ENCODE results near the gene UBE2Q2.
"Not testable (repeated sequence)": the region's sequence is repeated elsewhere in the genome, so short reads cannot be mapped to it uniquely, and the experiment has no call there.

Gene UBE2Q2

DNA sequence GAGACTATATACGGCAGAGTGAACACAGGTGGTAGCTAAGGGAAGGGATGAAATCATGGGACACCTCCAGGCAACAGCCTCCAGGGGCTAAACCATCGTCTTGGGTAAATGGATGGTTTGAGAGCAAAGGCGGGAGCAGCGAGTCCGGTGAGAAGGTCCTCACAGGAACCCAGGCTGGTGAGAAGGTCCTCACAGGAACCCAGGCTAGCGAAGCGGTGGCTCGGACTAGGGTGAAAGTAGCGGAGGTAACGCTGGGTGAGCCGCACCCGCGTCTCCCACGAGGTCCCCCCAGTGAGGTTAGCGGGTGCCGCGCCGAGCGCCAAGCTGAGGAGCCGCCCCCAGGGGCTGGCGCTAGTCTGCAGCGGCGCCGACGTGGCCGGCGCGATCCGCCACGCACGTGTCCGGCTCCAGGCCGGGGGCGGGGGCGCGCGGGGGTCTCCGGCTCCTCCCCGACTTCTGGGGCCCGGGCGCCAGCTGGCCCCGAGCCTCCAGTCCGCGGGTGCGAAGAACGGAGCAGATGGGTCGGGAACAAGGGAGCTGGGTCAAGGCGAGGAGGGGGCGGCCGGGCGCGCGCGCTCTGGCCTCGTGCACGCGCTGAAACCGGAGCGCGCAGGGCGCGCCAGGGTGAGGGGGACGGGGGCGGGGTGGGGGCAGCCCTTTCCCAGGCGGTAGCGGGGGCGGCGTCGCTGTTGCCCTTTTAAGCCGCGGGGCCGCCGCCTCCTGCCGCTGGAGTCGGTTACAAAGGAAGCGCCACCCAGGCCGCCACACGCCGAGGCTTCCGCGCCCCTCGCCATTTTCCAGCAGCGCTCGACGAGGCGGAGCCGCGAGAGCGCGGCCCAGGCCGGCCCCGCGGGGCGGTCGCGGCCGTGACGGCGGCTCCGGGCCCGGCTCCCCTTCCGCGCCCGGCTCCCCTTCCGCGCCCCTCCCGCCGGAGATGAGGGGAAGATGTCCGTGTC, at the start of gene UBE2Q2:
Gene UBE2Q2 (plus strand): TSS at position 726 of the 956 bp plus-strand sequence. CDS start 220 bp downstream, at position 946.
- DNase-seq (ENCODE audit: low spot score) = peak; percentile 88

DNA sequence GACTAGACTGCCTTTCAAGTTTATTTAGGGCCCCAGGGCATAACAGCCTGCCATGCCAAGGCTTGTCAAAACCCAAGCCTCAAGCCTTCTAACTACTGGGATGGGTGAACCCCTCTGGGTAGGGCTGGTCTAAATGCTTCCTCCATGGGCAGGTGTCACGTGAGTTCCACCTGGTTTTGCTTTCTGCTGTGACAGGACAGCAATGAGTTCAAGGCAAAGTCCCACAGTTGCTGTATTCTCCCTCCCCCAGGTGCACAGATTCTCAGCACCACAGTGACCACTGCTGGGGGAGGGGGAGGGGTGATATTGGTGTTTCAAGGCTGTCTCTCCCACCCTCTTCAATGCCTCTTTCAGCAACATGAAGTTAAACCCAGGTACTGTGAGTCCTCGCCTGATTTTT, 46.9 kb upstream of the UBE2Q2 start:
- DNase-seq (ENCODE audit: low spot score) = no peak

DNA sequence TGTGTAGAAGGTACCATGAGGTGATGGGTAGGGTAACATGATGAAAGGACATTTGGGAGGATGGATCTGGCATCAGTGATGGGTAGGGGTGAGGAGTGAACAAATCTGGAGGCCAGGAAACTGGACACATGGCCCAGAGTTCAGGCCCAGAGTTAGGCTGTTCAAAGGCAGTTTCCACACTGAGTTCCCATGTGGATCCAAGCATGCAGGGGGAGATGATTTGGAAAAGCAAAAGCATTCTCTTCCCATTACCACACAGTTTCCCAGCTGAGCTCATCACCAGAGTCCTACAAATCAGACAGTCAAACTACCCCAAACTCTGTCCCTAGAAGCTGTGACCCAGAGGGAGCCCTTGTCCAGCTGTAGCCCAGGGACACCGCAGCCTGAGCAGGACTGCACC, 46.1 kb upstream of the UBE2Q2 start:
- not testable (repeated sequence) for DNase-seq (ENCODE audit: low spot score)

DNA sequence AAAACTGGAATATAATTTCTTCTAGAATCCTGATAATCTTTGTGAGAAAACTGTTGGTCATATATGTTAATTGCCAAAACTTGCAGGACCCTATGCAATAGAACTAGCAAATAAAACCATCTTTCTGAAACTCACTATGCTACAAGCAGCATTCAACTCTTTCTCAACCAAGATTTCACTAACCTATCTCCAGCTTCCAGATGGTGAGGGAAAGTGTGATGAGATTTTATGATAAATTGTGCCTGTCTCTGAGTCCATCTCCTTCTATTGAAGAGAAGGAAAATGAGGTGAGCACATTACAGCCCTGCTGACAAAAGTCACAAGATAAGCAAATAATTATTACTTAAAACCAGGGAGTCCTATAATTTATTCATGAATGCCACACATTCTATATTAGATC, 44.1 kb upstream of the UBE2Q2 start:
- DNase-seq (ENCODE audit: low spot score) = no peak

DNA sequence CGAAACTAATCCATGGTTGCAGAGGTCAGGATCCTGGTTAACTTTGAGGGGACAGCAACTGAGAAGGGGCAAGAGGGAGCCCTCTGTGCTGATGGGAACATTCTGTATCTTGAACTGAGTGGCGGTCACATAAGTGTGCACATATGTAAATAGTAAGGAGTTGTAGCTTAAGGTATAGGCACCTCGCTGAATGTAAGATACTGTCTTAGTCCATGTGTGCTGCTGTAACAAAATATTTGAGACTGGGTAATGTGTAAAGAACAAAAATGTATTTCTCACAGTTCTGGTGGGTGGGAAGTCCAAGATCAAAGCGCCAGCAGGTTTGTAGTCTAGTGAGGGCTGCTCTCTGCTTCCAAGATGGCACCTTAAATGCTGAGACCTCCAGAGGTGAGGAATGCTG, 42.8 kb upstream of the UBE2Q2 start:
- not testable (repeated sequence) for DNase-seq (ENCODE audit: low spot score)

DNA sequence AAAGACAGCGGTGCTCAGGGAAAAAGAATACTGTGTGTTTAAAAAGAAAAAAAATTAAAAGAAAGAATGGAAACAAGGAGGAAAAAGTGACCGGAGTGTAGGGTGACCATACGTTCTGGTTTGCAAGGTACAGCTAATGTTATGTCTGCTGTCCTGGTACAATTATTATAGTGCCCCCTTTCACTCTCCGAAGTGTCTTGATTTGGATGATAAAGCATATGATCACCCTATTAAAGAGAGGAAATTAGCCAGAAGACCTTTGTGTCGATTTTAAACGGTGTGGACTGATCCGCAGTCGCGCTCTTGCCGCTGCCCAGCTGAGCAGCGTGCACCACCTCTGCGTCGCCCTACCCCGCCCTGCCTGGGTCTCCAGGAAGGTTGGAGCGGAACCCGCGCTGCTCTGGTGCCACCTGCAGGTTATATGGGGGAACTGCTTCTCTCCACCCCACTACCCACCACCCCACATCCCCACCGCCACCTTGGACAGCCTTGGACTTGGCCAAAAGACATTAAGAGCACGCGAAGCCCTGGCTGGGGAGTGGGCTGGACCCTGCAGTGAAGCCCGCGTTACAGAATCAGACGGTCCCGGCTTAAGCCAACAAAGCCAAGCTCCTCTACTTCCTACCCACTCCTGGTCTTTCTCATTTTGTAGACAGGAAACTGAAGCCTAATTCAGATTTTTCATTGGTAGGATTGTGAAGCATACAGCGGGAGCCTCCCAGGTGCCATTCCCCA, 41.2 kb upstream of the UBE2Q2 start:
- peak; percentile 93 for DNase-seq (ENCODE audit: low spot score)

DNA sequence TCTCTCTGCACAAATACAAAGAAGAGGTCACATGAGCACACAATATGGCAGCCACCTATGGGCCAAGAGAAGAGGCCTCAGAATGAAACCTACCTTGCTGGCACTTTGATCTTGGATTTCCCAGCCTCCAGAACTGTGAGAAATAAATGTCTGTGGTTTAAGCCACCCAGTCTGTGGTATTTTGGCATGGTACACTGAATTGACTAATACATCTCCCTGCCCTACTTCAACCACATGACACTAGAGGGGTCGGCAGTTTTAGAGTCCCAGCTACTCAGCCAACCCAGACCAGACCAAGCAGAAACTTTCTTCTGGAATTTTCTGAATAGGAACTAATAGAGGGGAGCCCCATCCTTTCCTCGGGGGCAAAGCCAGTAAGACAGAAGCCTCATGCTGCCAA, 35.8 kb upstream of the UBE2Q2 start:
- DNase-seq (ENCODE audit: low spot score) = not testable (repeated sequence)

DNA sequence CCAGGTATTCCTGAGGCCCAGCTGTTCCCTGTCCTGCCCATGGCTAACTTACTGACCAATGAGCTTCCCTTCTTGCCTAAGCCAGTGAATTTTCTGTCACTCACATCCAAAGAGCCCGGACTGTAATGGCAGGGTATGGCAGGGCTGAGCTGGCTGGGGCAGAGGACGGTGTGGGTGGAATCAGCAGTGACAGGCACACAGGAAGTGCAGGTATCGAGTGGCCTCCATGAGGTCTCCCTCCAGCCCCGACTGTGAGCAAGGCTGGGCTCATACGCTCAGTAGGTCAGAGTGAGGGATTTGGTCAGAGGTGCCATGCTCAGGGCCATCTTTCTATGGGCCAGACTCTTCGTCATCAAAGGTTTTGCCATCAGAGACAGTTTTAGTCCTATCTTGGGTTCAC, 35.2 kb upstream of the UBE2Q2 start:
- DNase-seq (ENCODE audit: low spot score) = not testable (repeated sequence)

DNA sequence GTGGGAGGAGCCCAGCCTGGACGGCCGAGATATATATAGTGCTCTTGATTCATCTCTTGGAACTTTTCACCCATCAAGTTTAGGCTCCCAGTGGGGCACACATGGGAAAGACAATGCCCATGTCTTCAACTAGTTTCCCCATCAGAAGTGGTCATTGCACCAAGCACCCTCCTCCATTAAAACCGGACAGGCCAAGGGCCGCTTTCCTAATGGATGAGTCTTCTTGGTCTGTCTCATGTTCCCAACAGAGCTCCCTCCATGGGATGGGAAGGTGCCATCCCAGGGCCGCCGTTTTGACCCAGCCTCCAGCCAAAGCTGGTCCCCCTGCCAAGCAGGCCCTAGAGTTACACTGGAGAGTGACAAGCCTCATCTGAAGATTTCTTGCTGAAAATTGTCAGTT, 34.7 kb upstream of the UBE2Q2 start:
- no peak for DNase-seq (ENCODE audit: low spot score)

DNA sequence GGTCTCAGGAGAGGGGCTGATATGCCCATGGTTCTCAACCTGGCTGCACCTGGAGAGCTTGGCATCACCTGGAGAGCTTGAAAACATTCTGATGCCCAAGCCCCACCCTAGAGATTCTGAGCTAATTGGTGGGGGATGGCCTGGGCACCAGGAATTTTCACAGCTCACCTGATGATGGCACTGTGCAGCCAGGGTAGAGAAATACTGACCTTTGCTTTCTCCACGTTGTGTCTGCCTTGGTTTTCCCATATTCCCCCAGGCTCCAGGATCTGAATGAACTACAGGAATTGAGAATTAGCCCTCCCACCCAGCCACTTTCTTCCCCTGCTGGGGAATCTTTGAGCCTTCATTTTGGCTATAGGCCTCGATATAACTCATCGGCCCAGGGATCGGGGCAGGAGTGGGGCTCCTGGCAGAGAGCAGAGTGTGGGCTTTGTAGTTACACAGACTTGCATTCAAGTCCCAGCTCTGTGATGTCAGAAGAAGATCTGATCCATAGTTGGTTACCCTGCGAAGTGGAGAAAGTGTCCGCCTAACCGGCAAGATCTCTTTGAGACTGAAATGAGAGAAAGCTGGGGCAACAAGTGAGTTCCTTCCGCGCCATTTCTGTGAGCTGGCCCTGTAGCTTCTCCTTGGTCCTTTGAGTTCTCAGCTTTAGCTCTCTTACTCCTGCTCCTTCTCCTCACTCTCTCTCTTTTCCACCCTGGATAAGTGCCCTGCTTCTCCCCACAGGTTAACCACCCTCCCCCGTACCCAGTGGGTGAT, 33.1 kb upstream of the UBE2Q2 start:
- peak; percentile 34 for DNase-seq (ENCODE audit: low spot score)

DNA sequence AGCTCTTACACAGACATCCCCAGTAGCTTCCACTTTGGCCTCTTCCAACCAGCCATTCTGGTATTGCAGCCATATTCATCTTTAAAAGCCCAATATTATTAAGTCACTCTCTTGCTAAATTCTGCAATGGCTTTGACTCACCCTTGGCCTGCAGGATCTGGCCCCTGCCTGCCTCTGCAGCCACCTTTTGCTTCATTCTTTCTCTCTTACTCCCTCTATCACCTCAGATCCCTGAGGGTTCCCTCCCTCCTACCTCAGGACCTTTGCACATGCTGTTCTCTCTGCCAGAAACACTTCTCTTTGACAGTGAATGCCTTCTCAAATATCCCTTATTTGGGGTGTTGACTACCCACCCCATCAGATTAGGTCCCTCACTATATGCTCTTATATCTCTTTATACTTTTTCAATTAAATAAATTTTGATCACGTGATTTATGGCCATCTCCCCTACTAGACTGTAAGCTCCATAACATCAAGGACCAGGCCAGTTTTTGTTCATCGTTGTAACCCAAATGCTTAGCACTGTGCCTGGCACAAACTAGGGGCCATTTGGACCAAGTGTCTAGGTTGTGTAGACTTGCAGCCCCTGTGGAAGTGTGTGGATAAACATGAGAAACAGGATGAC, 32.3 kb upstream of the UBE2Q2 start:
- no peak for DNase-seq (ENCODE audit: low spot score)

DNA sequence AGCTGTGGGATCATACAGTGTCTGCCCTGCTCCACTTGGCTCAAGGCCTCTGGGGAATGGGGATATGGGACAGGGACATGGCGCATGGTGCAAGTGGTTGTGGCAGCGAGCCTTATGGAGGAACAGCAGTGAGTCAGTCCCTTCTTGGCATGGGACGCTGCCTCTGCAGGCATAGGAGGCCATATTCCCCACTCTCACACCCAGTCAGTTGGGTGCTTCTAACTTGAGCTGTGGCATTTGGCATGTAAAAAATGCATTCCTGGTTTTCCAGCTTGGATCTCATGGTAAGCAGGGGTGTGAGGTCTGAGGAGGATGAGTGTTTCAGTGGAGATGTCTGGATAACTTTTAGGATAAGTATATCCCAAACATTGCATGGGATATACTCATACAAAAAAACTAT, 31.6 kb upstream of the UBE2Q2 start:
- DNase-seq (ENCODE audit: low spot score) = no peak

DNA sequence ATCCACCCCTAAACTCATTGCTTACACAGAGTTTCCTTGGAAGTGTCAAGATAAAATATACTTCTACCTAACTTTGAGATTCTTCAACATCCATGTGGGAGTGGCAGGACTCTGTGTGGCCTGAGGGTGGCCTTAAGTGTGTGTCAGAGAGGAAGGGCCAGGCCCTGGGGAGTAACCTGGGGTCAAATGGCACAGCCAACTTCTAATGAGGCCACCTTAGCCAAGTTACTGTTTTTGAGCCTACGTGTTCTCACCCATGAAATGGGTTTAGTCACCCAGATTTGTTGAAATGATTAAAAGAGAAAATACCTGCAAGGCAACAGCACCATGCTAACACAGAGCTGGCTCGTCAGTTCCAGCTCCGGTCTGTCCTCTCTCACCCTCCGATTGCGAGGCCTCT, 28.5 kb upstream of the UBE2Q2 start:
- DNase-seq (ENCODE audit: low spot score) = no peak

DNA sequence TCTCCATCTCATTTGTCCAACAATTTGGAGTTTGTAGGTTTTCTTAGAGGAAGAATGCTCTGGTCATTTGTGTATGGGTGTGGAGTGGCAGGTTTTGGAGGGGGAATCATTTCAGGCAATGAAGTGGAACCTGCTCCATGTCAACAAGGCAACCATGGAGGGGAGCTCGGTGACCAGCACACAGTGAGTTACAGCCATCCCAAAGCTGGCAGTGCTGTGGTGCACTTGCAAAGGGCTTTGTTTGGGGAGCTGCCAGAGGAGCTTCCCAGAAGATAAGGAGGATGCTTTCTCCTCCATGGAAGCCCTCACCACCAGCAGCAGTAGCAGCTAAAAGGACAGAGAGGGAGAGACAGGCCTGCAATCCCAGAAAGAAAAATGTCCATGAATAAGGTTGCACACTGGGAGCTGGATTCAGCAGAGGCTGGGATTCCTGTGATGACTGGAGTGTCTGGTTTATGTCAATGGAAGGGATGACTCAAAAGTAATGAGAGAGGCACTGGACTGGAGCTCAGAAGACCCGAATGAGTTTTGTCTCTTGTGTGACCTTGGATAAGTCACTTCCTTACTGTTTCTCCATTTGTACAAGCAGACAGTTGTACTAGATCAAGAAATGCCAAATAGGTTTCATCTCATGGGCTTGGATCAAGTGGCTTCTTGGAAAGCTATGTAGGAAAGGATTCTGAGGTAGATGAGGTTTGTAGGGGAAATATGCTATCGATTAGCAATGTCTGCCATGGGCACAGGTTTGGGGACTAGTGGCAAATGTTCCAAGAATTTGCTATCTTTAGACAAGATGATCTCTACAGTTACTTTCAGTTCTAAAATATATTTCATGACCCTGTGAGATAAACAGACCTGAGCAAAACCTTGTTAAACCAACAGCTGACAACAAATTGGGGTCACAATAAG, 27.2 kb upstream of the UBE2Q2 start:
- DNase-seq (ENCODE audit: low spot score) = no peak

DNA sequence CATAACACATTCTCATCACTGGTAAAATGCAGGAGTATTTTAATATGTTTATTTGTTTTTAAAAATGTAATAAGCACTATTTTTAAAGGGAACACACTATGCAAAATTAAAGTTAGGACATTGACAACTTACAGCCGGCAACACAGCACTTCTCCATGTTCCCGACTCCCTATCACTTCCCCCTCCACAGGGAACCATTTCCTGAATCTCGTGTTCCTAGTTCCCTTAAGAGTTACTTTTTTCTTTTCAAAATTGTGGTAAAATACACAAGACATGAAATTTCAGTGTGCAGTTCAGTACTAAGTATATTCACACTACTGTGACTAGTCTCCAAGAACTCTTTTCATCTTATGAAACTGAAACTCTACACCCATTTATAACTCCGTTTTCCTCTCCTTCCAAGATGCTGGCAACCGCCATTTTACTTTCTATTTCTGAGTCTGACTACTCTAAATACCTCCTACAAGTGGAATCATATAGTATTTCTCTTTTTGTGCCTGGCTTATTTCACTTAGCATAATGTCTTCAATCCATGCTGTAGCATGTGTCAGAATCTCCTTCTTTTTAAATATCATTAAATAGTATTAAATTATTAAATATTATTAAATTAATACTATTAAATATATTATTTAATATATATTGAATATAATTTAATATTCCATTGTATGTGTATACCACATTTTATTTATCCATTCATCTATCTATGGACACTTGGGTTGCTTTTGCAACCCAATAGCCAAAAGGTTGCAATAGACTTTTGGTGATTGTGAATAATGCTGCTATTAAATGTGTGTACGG, 25.9 kb upstream of the UBE2Q2 start:
- DNase-seq (ENCODE audit: low spot score) = no peak

DNA sequence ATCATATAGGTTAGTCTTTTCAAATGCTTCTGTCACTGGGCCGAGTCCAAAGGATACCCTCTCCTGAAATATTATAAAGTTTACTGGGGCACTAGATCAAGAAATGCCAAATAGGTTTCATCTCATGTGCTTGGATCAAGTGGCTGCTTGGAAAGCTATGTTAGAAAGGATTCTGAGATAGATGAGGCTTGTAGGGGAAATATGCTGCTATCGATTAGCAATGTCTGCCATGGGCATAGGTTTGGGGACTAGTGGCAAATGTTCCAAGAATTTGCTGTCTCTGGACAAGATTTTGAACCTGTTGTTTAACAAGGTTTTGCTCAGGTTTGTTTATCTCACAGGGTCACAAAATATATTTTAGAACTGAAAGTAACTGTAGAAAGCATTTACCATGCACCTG, 23.0 kb upstream of the UBE2Q2 start:
- no peak for DNase-seq (ENCODE audit: low spot score)

DNA sequence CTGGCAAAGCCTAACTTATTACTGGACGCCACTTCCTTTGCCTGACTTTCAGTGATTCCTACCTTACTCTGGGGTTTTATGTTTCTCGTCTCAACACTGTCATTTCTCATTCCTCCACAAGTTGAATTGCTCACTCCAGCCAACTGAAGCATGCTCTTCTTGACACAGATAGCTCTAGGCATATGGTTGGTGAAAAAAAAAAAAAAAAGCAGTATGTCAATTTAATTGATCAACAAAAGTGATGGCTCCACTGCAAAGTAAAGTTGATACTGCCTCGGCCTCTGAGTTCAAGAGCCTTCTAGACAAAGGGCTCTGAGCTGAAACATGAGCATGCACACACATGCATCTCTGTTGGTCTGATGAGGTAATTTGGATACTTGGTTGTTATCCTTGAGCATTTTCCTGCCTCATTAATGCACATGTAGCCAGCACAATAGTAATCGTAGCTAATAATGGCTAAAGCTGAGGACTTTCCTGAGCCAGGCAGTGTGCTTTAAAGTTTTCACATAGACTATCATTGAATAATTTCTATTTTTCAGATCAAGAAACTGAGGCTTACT, 21.4 kb upstream of the UBE2Q2 start:
- no peak for DNase-seq (ENCODE audit: low spot score)

DNA sequence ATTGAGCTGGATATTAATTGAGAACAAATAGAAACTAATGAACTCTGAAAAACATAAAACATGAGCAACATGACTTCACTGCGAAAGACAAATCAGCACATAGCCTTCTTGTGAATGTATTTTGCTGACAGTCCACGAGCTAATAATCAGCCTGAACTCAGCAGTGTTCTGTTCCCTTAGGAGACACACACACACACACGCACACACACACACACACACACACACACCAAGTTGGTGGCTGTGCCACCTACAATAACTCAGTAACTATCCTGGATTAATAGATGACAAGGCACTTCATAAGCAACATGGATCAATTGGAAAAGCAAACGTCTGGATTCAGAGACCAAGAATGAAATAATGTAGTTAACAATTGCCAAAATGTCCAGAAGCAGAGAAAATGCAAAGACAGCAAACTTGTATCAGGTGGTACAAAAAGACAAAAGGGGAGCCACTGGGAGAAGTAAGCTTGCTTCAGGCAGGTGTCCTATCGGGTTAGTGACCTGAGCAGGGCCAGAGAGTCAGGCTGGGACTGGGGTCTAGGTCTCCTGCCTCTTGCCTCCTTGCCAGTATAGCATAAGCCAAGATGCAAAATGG, 20.5 kb upstream of the UBE2Q2 start:
- no peak for DNase-seq (ENCODE audit: low spot score)

DNA sequence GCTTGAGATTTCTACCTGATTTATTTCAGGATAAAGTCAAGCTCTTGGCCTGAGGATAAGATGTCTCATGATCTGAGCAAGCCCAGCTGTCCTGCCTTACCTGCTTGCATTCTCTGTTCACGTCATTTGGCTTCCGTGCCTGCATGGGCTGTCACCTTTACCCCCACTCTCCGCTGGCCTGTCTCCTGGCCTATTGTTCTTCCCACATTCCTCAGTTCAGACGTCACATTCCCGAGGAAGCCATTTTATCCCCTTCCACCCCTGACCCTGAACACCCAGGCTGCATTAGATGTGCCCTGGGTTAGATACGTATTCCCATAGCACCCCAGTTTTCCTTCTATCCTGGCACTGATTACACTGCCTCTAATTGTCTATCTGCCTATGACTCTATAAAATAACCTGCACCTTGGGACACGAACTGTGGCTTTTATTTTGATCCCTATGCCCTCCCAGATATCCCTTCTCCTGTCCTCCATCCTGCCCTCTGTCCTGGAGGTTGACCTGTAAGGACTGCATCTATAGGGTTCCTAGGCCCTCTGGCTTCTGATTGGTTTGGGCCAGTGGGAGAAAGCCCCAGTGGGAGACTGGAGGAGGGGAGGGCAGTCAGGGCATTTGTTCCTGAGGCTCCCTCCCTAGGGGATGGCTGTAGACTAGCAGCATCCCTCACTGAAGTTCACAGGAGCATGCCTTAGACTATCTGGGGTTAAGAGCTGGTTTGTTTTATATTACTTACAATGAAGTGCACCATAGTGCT, 19.2 kb upstream of the UBE2Q2 start:
- no peak for DNase-seq (ENCODE audit: low spot score)
